ENCODE results near the gene FGB.

The FGB gene

GRCh38 chr4:154562697-154563254, at the start of gene FGB:
Gene FGB (plus strand): TSS chr4:154563011. CDS start chr4:154563019, 8 bp downstream.
- DNase-seq (ENCODE audit: low read depth, low spot score) = no peak

GRCh38 chr4:154516318-154517029, 46.3 kb upstream of the FGB start:
- DNase-seq (ENCODE audit: low read depth, low spot score) = no peak

GRCh38 chr4:154517591-154517990, 45.2 kb upstream of the FGB start:
- DNase-seq (ENCODE audit: low read depth, low spot score) = no peak

- DNase-seq (ENCODE audit: low read depth, low spot score) = no peak
Observed at GRCh38 chr4:154519214-154519613, 43.6 kb upstream of the FGB start.

GRCh38 chr4:154521607-154522006, 41.2 kb upstream of the FGB start:
- DNase-seq (ENCODE audit: low read depth, low spot score) = no peak

- no peak for DNase-seq (ENCODE audit: low read depth, low spot score)
Observed at GRCh38 chr4:154526151-154526550, 36.7 kb upstream of the FGB start.

- no peak for DNase-seq (ENCODE audit: low read depth, low spot score)
Observed at GRCh38 chr4:154527308-154527707, 35.5 kb upstream of the FGB start.

- DNase-seq (ENCODE audit: low read depth, low spot score) = no peak
Observed at GRCh38 chr4:154528869-154529268, 33.9 kb upstream of the FGB start.

- DNase-seq (ENCODE audit: low read depth, low spot score) = no peak
Observed at GRCh38 chr4:154529728-154530519, 32.9 kb upstream of the FGB start.

- no peak for DNase-seq (ENCODE audit: low read depth, low spot score)
Observed at GRCh38 chr4:154534296-154534695, 28.5 kb upstream of the FGB start.

- no peak for DNase-seq (ENCODE audit: low read depth, low spot score)
Observed at GRCh38 chr4:154542271-154542879, 20.4 kb upstream of the FGB start.

- no peak for DNase-seq (ENCODE audit: low read depth, low spot score)
Observed at GRCh38 chr4:154545689-154546088, 17.1 kb upstream of the FGB start.

- DNase-seq (ENCODE audit: low read depth, low spot score) = peak; percentile 93
Observed at GRCh38 chr4:154549894-154550790, 12.7 kb upstream of the FGB start, which contains the start of gene PLRG1. Gene PLRG1 (minus strand): TSS chr4:154550400. CDS start chr4:154550308, 92 bp downstream.

- DNase-seq (ENCODE audit: low read depth, low spot score) = peak; percentile 66
Observed at GRCh38 chr4:154551872-154552686, 10.7 kb upstream of the FGB start.

- no peak for DNase-seq (ENCODE audit: low read depth, low spot score)
Observed at GRCh38 chr4:154559141-154559493, 3.7 kb upstream of the FGB start.

- DNase-seq (ENCODE audit: low read depth, low spot score) = peak; percentile 10
Observed at GRCh38 chr4:154559494-154560418, 3.1 kb upstream of the FGB start.

- no peak for DNase-seq (ENCODE audit: low read depth, low spot score)
Observed at GRCh38 chr4:154560419-154560801, 2.4 kb upstream of the FGB start.

- no peak for DNase-seq (ENCODE audit: low read depth, low spot score)
Observed at GRCh38 chr4:154560824-154561231, 2.0 kb upstream of the FGB start.

GRCh38 chr4:154564311-154564710, 1.5 kb downstream of the FGB start:
- no peak for DNase-seq (ENCODE audit: low read depth, low spot score)

Data from smooth muscle cell of the brain vasculature (primary cell).